Suprapubic skin (tissue), 4 donors: ENCODE results near the gene LIN7A. TPM values are rescaled to one million over a fixed set of nuclear protein-coding genes. Genes with fewer than 3 reads are reported as not detected.

Source experiments
- DNase-seq, 2 donors: peaks; one replicate each; pipeline ENCODE4 v3.0.0-alpha.2; 2019; ENCODE audit warnings: low spot score in 2 of 2
- H3K27ac ChIP-seq: fragments of 200-600 bp; sonication (generic); one replicate; pipeline ENCODE4 v1.5.1; 2019
- H3K27me3 ChIP-seq: fragments of 200-600 bp; sonication (generic); one replicate; pipeline ENCODE4 v1.5.1; 2019
- H3K36me3 ChIP-seq: fragments of 200-600 bp; sonication (generic); one replicate; pipeline ENCODE4 v1.5.1; 2019
- H3K4me1 ChIP-seq: fragments of 200-600 bp; sonication (generic); one replicate; pipeline ENCODE4 v1.5.1; 2019
- H3K4me3 ChIP-seq: fragments of 200-600 bp; sonication (generic); one replicate; pipeline ENCODE4 v1.5.1; 2019; ENCODE audit warnings: mild to moderate bottlenecking
- H3K9me3 ChIP-seq: fragments of 200-600 bp; sonication (generic); one replicate; pipeline ENCODE4 v1.5.1; 2019
- CTCF ChIP-seq, 2 donors: fragments of 200-600 bp in 1 of 2; fragments of 450-650 bp in 1 of 2; sonication (generic) in 1 of 2; IDR thresholded peaks; one replicate each; pipeline ENCODE4 v1.5.1; 2016 to 2019; ENCODE audit warnings: antibody characterized with exemption in 2 of 2, mild to moderate bottlenecking in 1 of 2, moderate library complexity in 1 of 2
- EP300 ChIP-seq: sonication (generic); formaldehyde crosslinking; IDR thresholded peaks from one replicate; pipeline ENCODE4 v1.6.1; 2017; ENCODE audit warnings: antibody characterized with exemption
- POLR2A ChIP-seq, 2 donors: fragments of 450-650 bp; IDR thresholded peaks; one replicate each; pipeline ENCODE4 v1.6.1; 2017; ENCODE audit warnings: antibody characterized with exemption in 2 of 2, mild to moderate bottlenecking in 2 of 2, moderate library complexity in 2 of 2
- POLR2AphosphoS5 ChIP-seq, 3 donors: sonication (generic); formaldehyde crosslinking; IDR thresholded peaks; one replicate each; pipeline ENCODE4 v1.6.1; 2017; ENCODE audit warnings: antibody characterized with exemption in 3 of 3
- WGBS: methylation state at CpG from one replicate; pipeline ENCODE4 v1.1.5; 2018; 5-methylcytosine and 5-hydroxymethylcytosine counted together
- total RNA-seq, 4 donors: library from RNA; depleted of rRNA; stranded (reverse); fragments of >200 nt; gene quantifications; one replicate each; pipeline ENCODE4 v1.1.0, GENCODE V29; 2016

LIN7A gene
- total RNA-seq, 4 donors from 2014 or later, result 0.30 to 2.6 (median 0.81) TPM

- Histone ChIP-seq H3K27me3 (no peaks in the 10 kb centered on the region), H3K9me3 (no peaks in the 10 kb centered on the region), H3K27ac (no peak overlapping the region), H3K4me3 (no peak overlapping the region), H3K4me1 (no peaks in the 10 kb centered on the region), H3K36me3 (no peaks in the 10 kb centered on the region)
- 88% methylated on average over 3 of the region's 3 CpGs for WGBS
- DNase-seq, result no peak
- TF ChIP-seq POLR2A (IDR thresholded peaks at IDR 0.05) (no peak), CTCF (IDR thresholded peaks at IDR 0.05) (no peak), EP300 (no peak)
Measured at GRCh38 chr12:80847575-80847974, 90.2 kb downstream of the LIN7A start.

GRCh38 chr12:80846952-80847351 lies 90.8 kb downstream of the LIN7A start:
- no peak overlapping the region for H3K4me3 ChIP-seq
- H3K27ac ChIP-seq, result no peak overlapping the region
- DNase-seq, result no peak
- H3K4me1 ChIP-seq, result no peaks in the 10 kb centered on the region
- H3K36me3 ChIP-seq, result no peaks in the 10 kb centered on the region
- H3K27me3 ChIP-seq, result no peaks in the 10 kb centered on the region
- TF ChIP-seq CTCF (IDR thresholded peaks at IDR 0.05) (no peak), POLR2AphosphoS5 (IDR thresholded peaks at IDR 0.05) (no peak), POLR2A (IDR thresholded peaks at IDR 0.05) (no peak), EP300 (no peak)
- WGBS, result 67% methylated on average over 2 of the region's 2 CpGs
- H3K9me3 ChIP-seq, result no peaks in the 10 kb centered on the region

GRCh38 chr12:80845639-80846038 lies 92.1 kb downstream of the LIN7A start:
- Histone ChIP-seq H3K9me3 (no peaks in the 10 kb centered on the region), H3K4me1 (no peaks in the 10 kb centered on the region), H3K27me3 (no peaks in the 10 kb centered on the region), H3K27ac (no peak overlapping the region), H3K4me3 (no peak overlapping the region), H3K36me3 (no peaks in the 10 kb centered on the region)
- no peak for DNase-seq
- TF ChIP-seq POLR2AphosphoS5 (IDR thresholded peaks at IDR 0.05) (no peak), CTCF (IDR thresholded peaks at IDR 0.05) (no peak), POLR2A (IDR thresholded peaks at IDR 0.05) (no peak), EP300 (no peak)
- WGBS, result 63% methylated on average over 5 of the region's 5 CpGs

GRCh38 chr12:80843969-80844368 lies 93.8 kb downstream of the LIN7A start:
- no peaks in the 10 kb centered on the region for H3K4me1 ChIP-seq
- H3K27ac ChIP-seq, result no peak overlapping the region
- no peak overlapping the region for H3K4me3 ChIP-seq
- H3K9me3 ChIP-seq, result no peaks in the 10 kb centered on the region
- H3K36me3 ChIP-seq, result no peaks in the 10 kb centered on the region
- DNase-seq, result no peak
- H3K27me3 ChIP-seq, result no peaks in the 10 kb centered on the region
- no peak for TF ChIP-seq EP300
- 96% methylated on average over 1 of the region's 1 CpG for WGBS

- no peaks in the 10 kb centered on the region for H3K4me1 ChIP-seq
- no peak overlapping the region for H3K4me3 ChIP-seq
- no peak for DNase-seq
- WGBS, result 67% methylated on average over 1 of the region's 1 CpG
- no peak for TF ChIP-seq CTCF (IDR thresholded peaks at IDR 0.05)
- no peak for TF ChIP-seq POLR2A (IDR thresholded peaks at IDR 0.05)
- TF ChIP-seq POLR2AphosphoS5 (IDR thresholded peaks at IDR 0.05), result no peak
- H3K27ac ChIP-seq, result no peak overlapping the region
- no peaks in the 10 kb centered on the region for H3K9me3 ChIP-seq
- H3K27me3 ChIP-seq, result no peaks in the 10 kb centered on the region
- no peaks in the 10 kb centered on the region for H3K36me3 ChIP-seq
Measured at GRCh38 chr12:80838708-80839107, 99.0 kb downstream of the LIN7A start.

GRCh38 chr12:80838024-80838658 lies 99.6 kb downstream of the LIN7A start:
- DNase-seq, result no peak
- TF ChIP-seq CTCF (IDR thresholded peaks at IDR 0.05), result no peak
- H3K4me1 ChIP-seq, result no peaks in the 10 kb centered on the region
- H3K9me3 ChIP-seq, result no peaks in the 10 kb centered on the region
- WGBS, result 32% methylated on average over 4 of the region's 4 CpGs
- no peak overlapping the region for H3K27ac ChIP-seq
- no peaks in the 10 kb centered on the region for H3K27me3 ChIP-seq
- no peak overlapping the region for H3K4me3 ChIP-seq
- H3K36me3 ChIP-seq, result no peaks in the 10 kb centered on the region
